A549 treated with Mapracorat at 1 μM for 4 hours (cell line): ENCODE results near the gene AADAT. TPM values are rescaled to one million over a fixed set of nuclear protein-coding genes. Genes with fewer than 3 reads are reported as not detected.

Source experiments
- total RNA-seq: library from RNA; stranded (reverse); fragments of 200-300 nt; extraction: Qiagen RNA extraction; gene quantifications from 5 replicates; pipeline ENCODE4 v1.2.3, GENCODE V29; 2022

Gene AADAT
- 7.7 to 10.2 TPM (median 8.0 TPM) in 5 replicates for total RNA-seq

DNA sequence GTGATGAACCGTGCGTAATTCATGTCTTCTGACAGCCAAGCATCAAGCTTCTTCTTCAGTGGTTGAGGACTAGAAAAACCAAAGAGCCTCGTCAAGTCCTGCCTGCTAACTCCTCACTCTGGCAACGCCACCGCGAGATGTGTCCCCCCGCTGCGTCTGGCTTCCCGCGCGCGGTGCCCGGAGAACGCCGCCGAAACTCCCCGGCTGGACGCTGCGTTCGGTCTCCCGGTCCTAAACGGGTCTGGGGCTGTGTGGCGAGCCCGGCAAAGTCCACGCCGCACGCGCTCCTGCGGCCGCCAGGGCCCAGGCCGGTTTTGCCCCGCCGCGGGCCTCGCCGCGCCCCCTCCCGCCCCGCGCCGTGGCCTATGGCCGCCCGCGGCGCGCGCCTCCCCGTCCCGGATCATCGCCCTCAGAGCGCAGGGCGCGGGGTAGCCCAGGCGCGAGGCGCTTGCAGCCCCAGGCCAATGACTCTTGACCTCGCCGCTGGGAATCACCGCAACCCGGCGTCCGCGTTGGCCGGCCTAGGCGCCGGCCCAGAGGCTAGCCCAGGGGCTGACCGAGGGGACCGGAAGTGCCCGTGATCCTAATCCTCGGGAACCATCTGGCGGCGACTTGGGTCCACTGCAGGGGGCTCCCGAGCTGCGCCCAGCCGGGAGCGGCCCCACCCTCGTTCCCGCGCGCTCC, at the start of gene AADAT:
Gene AADAT (minus strand): TSS at position 289 of the 684 bp plus-strand sequence. CDS start 266 bp downstream, at position 23.

GRCh38 chr4:170026253-170027021, 63.3 kb downstream of the AADAT start, which contains the start of gene MFAP3L:
TSS of gene MFAP3L (minus strand) at chr4:170026395. CDS start at chr4:170005877, 20,518 bp downstream.

Other genes with a start within 250 kb of the AADAT start
- 3.2 to 4.8 TPM (median 4.5 TPM) in 5 replicates for gene MFAP3L, start 63.6 kb downstream of the AADAT start, total RNA-seq